Uterus (tissue), 4 donors: ENCODE data around the gene ADAMTSL1. TPM values are rescaled to one million over a fixed set of nuclear protein-coding genes. Genes with fewer than 3 reads are reported as not detected.

Source experiments
- DNase-seq, 2 donors: peaks; one replicate each; pipeline ENCODE4 v3.0.0-alpha.2; 2019 to 2020
- H3K27ac ChIP-seq, 2 donors: fragments of 200-600 bp; sonication (generic); 1 replicate in 1 of 2; 2 replicates in 1 of 2; pipeline ENCODE4 v1.5.1; 2016 to 2018
- H3K27me3 ChIP-seq, 2 donors: fragments of 200-600 bp; sonication (generic); one replicate each; pipeline ENCODE4 v1.5.1; 2018 to 2019; ENCODE audit warnings: control low read depth in 1 of 2
- H3K36me3 ChIP-seq, 2 donors: fragments of 200-600 bp; sonication (generic); one replicate each; pipeline ENCODE4 v1.5.1; 2019; ENCODE audit warnings: control low read depth in 1 of 2
- H3K4me1 ChIP-seq, 2 donors: fragments of 200-600 bp; sonication (generic); one replicate each; pipeline ENCODE4 v1.5.1; 2018 to 2019; ENCODE audit warnings: control low read depth in 1 of 2
- H3K4me3 ChIP-seq, 2 donors: fragments of 200-600 bp; sonication (generic); 1 replicate in 1 of 2; 2 replicates in 1 of 2; pipeline ENCODE4 v1.5.1; 2018 to 2019; ENCODE audit warnings: mild to moderate bottlenecking in 1 of 2
- H3K9me3 ChIP-seq, 2 donors: fragments of 200-600 bp; sonication (generic); one replicate each; pipeline ENCODE4 v1.5.1; 2019; ENCODE audit warnings: control low read depth in 1 of 2
- CTCF ChIP-seq, 4 experiments: fragments of 200-600 bp in 2 of 4; fragments of 450-650 bp in 2 of 4; sonication (generic) in 2 of 4; IDR thresholded peaks; one replicate each; pipeline ENCODE4 v1.5.1; 2016 to 2019; ENCODE audit warnings: antibody characterized with exemption in 4 of 4, mild to moderate bottlenecking in 2 of 4, moderate library complexity in 1 of 4
- POLR2A ChIP-seq, 2 donors: fragments of 450-650 bp; IDR thresholded peaks; one replicate each; pipeline ENCODE4 v1.6.1; 2016; ENCODE audit warnings: antibody characterized with exemption in 2 of 2, mild to moderate bottlenecking in 1 of 2, moderate library complexity in 1 of 2
- intact Hi-C: fragments of 100-400 bp; cut with DNase I; formaldehyde crosslinking; loops from one replicate; pipeline ENCODE4 v1.15.1; 2023; ENCODE audit warnings: low total_unique reads
- total RNA-seq, 4 donors: library from RNA; depleted of rRNA in 3 of 4; stranded (reverse); fragments of >200 nt in 3 of 4; gene quantifications; one replicate each; pipeline versions ENCODE4 v1.1.0 to v1.2.4, GENCODE V29; 2014 to 2023
- donor health status: DM: yes; HTN: yes; CAD: no.

ADAMTSL1 gene
- total RNA-seq, 4 donors from 2014 or later: 30.0 to 186 (median 138) TPM

GRCh38 chr9:18579536-18579935 lies 105.6 kb downstream of the ADAMTSL1 start:
- intact Hi-C loops: no loop called here
- Histone ChIP-seq H3K27ac (no peak overlapping the region), H3K9me3 (no peaks in the 10 kb centered on the region), H3K27me3 (no peaks in the 10 kb centered on the region), H3K36me3 (no peaks in the 10 kb centered on the region), H3K4me3 (no peak overlapping the region), H3K4me1 (no peaks in the 10 kb centered on the region)
- DNase-seq: no peak
- TF ChIP-seq CTCF (IDR thresholded peaks at IDR 0.05) (no peak), POLR2A (IDR thresholded peaks at IDR 0.05) (no peak)

GRCh38 chr9:18580151-18580550 lies 106.2 kb downstream of the ADAMTSL1 start:
- no peak for DNase-seq
- no peaks in the 10 kb centered on the region for H3K4me1 ChIP-seq
- H3K27me3 ChIP-seq: no peaks in the 10 kb centered on the region
- H3K4me3 ChIP-seq: no peak overlapping the region
- intact Hi-C loops: no loop called here
- no peaks in the 10 kb centered on the region for H3K36me3 ChIP-seq
- no peak overlapping the region for H3K27ac ChIP-seq
- H3K9me3 ChIP-seq: no peaks in the 10 kb centered on the region
- no peak for TF ChIP-seq CTCF (IDR thresholded peaks at IDR 0.05)

GRCh38 chr9:18585996-18586395 lies 112.0 kb downstream of the ADAMTSL1 start:
- no peaks in the 10 kb centered on the region for H3K4me1 ChIP-seq
- H3K9me3 ChIP-seq: peaks cover 0 to 3% of the 10 kb centered on the region in 2 donors
- no peak overlapping the region for H3K27ac ChIP-seq
- no peaks in the 10 kb centered on the region for H3K36me3 ChIP-seq
- H3K27me3 ChIP-seq: no peaks in the 10 kb centered on the region
- H3K4me3 ChIP-seq: no peak overlapping the region
- TF ChIP-seq POLR2A (IDR thresholded peaks at IDR 0.05) (no peak), CTCF (IDR thresholded peaks at IDR 0.05) (no peak)
- intact Hi-C loops: no loop called here
- DNase-seq: no peak

GRCh38 chr9:18588002-18588401 lies 114.0 kb downstream of the ADAMTSL1 start:
- no peak for DNase-seq
- Histone ChIP-seq H3K4me3 (no peak overlapping the region), H3K36me3 (no peaks in the 10 kb centered on the region), H3K27ac (no peak overlapping the region), H3K9me3 (peaks cover 0 to 15% of the 10 kb centered on the region in 2 donors), H3K4me1 (no peaks in the 10 kb centered on the region), H3K27me3 (no peaks in the 10 kb centered on the region)
- intact Hi-C loops: no loop called here
- TF ChIP-seq CTCF (IDR thresholded peaks at IDR 0.05) (no peak), POLR2A (IDR thresholded peaks at IDR 0.05) (no peak)

GRCh38 chr9:18591261-18591660 lies 117.3 kb downstream of the ADAMTSL1 start:
- no peak for TF ChIP-seq CTCF (IDR thresholded peaks at IDR 0.05)
- no peak for TF ChIP-seq POLR2A (IDR thresholded peaks at IDR 0.05)
- no peaks in the 10 kb centered on the region for H3K36me3 ChIP-seq
- H3K4me1 ChIP-seq: no peaks in the 10 kb centered on the region
- H3K4me3 ChIP-seq: no peak overlapping the region
- no peak for DNase-seq
- H3K27me3 ChIP-seq: no peaks in the 10 kb centered on the region
- H3K27ac ChIP-seq: no peak overlapping the region
- intact Hi-C loops: no loop called here
- H3K9me3 ChIP-seq: peaks cover 0 to 15% of the 10 kb centered on the region in 2 donors
